Tibial nerve (tissue), 4 donors: ENCODE measurements around the gene LENEP. TPM values are rescaled to one million over a fixed set of nuclear protein-coding genes. Genes with fewer than 3 reads are reported as not detected.

Experiments used
- DNase-seq, 2 donors: peaks; one replicate each; pipeline ENCODE4 v3.0.0-alpha.2; 2019; ENCODE audit warnings: low spot score in 2 of 2
- H3K27ac ChIP-seq, 4 donors: fragments of 200-600 bp; sonication (generic) in 3 of 4; one replicate each; pipeline ENCODE4 v1.5.1; 2017 to 2019; ENCODE audit warnings: mild to moderate bottlenecking in 1 of 4
- H3K27me3 ChIP-seq, 2 donors: fragments of 200-600 bp; sonication (generic) in 1 of 2; one replicate each; pipeline versions ENCODE4 v1.5.1 to v1.6.0; 2017 to 2019
- H3K36me3 ChIP-seq, 3 donors: fragments of 200-600 bp; sonication (generic); one replicate each; pipeline ENCODE4 v1.5.1; 2018 to 2019
- H3K4me1 ChIP-seq, 4 donors: fragments of 200-600 bp; sonication (generic) in 3 of 4; one replicate each; pipeline ENCODE4 v1.5.1; 2017 to 2019
- H3K4me3 ChIP-seq, 4 donors: fragments of 200-600 bp; sonication (generic) in 3 of 4; one replicate each; pipeline ENCODE4 v1.5.1; 2017 to 2019; ENCODE audit warnings: mild to moderate bottlenecking in 1 of 4, moderate library complexity in 1 of 4
- H3K9me3 ChIP-seq, 4 donors: fragments of 200-600 bp; sonication (generic) in 3 of 4; one replicate each; pipeline ENCODE4 v1.5.1; 2017 to 2019
- EP300 ChIP-seq, 2 donors: sonication (generic); formaldehyde crosslinking; IDR thresholded peaks; one replicate each; pipeline ENCODE4 v1.6.1; 2017; ENCODE audit warnings: antibody characterized with exemption in 2 of 2, mild to moderate bottlenecking in 1 of 2
- POLR2A ChIP-seq, 2 donors: fragments of 450-650 bp; IDR thresholded peaks; one replicate each; pipeline ENCODE4 v1.6.1; 2017; ENCODE audit warnings: antibody characterized with exemption in 2 of 2, mild to moderate bottlenecking in 2 of 2, moderate library complexity in 2 of 2
- WGBS, 2 donors: methylation state at CpG; one replicate each; pipeline ENCODE4 v1.1.5; 2018; 5-methylcytosine and 5-hydroxymethylcytosine counted together
- total RNA-seq, 4 donors: library from RNA; depleted of rRNA; stranded (reverse); fragments of >200 nt; gene quantifications; one replicate each; pipeline ENCODE4 v1.1.0, GENCODE V29; 2016
- TF ChIP-seq, protein P1 (sequence below), 5 experiments: fragments of 200-600 bp in 3 of 5; fragments of 450-650 bp in 2 of 5; sonication (generic) in 3 of 5; IDR thresholded peaks; one replicate each; pipeline ENCODE4 v1.5.1; 2016 to 2019; ENCODE audit warnings: antibody characterized with exemption in 5 of 5, mild to moderate bottlenecking in 3 of 5, moderate library complexity in 2 of 5

The LENEP gene
- total RNA-seq, 4 donors from 2014 or later, result 1.5 TPM; not detected in 3

DNA sequence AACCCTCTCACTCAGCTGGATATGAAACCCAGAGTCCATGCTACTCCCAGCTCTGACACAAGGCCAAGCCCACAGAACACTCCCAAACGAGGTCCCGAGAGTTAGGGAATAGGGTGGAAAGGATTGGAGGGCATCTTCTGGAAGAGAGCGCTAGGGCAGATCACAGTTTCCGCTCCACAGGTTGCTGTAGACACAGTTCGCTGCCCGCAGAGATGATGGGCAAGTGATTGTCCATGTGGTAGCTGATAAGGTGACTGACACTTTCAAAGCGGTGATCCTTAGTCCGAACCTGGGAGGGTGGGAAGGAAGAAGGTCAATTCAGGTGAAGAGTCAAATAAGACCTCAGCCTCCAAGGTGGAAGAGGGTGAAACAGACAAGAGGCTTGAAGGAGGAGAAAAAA lies 29.7 kb upstream of the LENEP start:
- Histone ChIP-seq H3K36me3 (peaks cover 0 to 73% (median 21%) of the 10 kb centered on the region in 3 donors), H3K4me3 (no peak overlapping the region), H3K4me1 (peaks cover 0 to 57% (median 19%) of the 10 kb centered on the region in 4 donors), H3K27ac (no peak overlapping the region), H3K27me3 (no peaks in the 10 kb centered on the region), H3K9me3 (no peaks in the 10 kb centered on the region)
- WGBS, 2 donors, result 77 to 80% methylated on average over 8 of the region's 8 CpGs
- no peak for DNase-seq
- TF ChIP-seq EP300 (IDR thresholded peaks at IDR 0.05) (no peak), POLR2A (IDR thresholded peaks at IDR 0.05) (no peak)
- TF ChIP-seq, protein P1, sequence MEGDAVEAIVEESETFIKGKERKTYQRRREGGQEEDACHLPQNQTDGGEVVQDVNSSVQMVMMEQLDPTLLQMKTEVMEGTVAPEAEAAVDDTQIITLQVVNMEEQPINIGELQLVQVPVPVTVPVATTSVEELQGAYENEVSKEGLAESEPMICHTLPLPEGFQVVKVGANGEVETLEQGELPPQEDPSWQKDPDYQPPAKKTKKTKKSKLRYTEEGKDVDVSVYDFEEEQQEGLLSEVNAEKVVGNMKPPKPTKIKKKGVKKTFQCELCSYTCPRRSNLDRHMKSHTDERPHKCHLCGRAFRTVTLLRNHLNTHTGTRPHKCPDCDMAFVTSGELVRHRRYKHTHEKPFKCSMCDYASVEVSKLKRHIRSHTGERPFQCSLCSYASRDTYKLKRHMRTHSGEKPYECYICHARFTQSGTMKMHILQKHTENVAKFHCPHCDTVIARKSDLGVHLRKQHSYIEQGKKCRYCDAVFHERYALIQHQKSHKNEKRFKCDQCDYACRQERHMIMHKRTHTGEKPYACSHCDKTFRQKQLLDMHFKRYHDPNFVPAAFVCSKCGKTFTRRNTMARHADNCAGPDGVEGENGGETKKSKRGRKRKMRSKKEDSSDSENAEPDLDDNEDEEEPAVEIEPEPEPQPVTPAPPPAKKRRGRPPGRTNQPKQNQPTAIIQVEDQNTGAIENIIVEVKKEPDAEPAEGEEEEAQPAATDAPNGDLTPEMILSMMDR (IDR thresholded peaks at IDR 0.05), result no peak

DNA sequence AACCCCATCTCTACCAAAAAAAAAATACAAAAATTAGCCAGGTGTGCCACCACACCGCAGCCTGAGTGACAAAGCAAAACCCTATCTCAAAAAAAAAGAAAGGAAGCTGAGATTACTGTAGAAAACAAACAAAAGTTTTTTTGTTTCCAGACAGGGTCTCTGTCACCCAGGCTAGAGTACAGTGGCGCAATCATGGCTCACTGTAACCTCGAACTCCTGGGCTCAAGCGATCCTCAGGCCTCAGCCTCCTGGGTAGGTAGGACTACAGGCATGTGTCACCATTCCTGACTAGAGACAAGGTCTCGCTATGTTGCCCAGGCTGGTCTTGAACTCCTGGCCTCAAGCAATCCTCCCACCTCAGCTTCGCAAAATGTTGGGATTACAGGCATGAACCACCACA lies 29.0 kb upstream of the LENEP start:
- Histone ChIP-seq H3K9me3 (no peaks in the 10 kb centered on the region), H3K27ac (no peak overlapping the region), H3K27me3 (no peaks in the 10 kb centered on the region), H3K4me3 (no peak overlapping the region), H3K4me1 (peaks cover 0 to 63% (median 23%) of the 10 kb centered on the region in 4 donors), H3K36me3 (peaks cover 0 to 73% (median 21%) of the 10 kb centered on the region in 3 donors)
- no peak for DNase-seq
- 81% methylated on average over 6 of the region's 6 CpGs for WGBS, 2 donors
- TF ChIP-seq, protein P1 (IDR thresholded peaks at IDR 0.05), result no peak
- TF ChIP-seq POLR2A (IDR thresholded peaks at IDR 0.05) (no peak), EP300 (IDR thresholded peaks at IDR 0.05) (no peak)

DNA sequence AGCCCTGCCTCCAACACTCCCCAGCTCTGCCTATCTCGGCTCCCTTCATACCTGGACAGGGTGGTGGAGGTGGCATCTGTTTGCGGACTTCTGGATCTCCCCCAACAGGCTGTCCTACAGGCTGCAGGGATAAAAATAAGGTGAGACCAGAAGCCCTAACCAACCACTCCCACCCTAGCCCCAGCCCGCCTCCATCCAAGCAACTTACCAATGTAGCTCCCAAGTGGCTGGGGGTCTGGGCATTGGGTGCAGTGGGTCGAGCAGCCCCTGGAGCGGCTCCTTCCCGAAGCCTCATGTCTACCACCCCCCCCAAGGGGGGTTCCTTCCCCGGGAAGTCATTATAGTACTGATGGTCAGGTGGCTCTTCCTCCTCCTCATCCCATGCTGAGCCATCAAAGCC lies 27.3 kb upstream of the LENEP start:
- no peak for DNase-seq
- peak overlapping the region in 1 of 4 donors; percentile 10 for H3K27ac ChIP-seq
- 81% methylated on average over 7 of the region's 7 CpGs for WGBS, 2 donors
- peaks cover 0 to 66% (median 21%) of the 10 kb centered on the region in 3 donors for H3K36me3 ChIP-seq
- no peaks in the 10 kb centered on the region for H3K9me3 ChIP-seq
- no peak overlapping the region for H3K4me3 ChIP-seq
- no peaks in the 10 kb centered on the region for H3K27me3 ChIP-seq
- TF ChIP-seq EP300 (IDR thresholded peaks at IDR 0.05) (no peak), POLR2A (IDR thresholded peaks at IDR 0.05) (no peak)
- TF ChIP-seq, protein P1 (IDR thresholded peaks at IDR 0.05), result no peak
- H3K4me1 ChIP-seq, result peaks cover 0 to 66% (median 32%) of the 10 kb centered on the region in 4 donors

DNA sequence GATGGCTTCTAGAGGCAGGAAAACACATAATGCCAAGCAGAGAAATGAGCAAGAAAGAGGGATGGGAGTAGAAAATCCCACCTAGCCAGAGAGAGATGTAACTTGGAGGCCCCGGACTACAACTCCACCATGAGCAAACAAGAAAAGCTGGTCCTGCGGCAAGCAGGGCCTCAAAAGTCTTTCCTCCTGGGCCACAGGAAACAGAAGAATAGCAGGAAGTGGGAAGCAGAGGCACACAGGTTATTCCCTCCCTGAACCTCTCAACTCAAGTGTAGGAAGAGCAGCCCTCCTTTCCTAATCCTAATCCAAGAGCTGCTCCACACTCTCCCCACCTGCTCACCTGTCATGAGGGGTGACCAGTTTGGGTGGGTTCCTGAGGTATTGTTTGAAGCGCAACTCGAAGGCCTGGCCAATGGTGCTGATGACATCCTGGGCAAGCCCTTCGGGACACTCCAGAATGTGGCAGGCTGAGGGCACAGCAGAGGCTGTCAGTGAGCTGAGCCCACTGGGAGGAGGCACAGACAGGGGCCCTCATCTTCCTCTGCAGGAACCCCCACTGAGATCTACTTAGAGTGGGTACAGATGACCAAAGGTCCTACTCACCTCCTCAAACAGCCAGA lies 25.9 kb upstream of the LENEP start:
- Histone ChIP-seq H3K9me3 (no peaks in the 10 kb centered on the region), H3K27me3 (no peaks in the 10 kb centered on the region), H3K27ac (peak overlapping the region in 2 of 4 donors; percentile 24 to 100), H3K4me1 (peaks cover 0 to 75% (median 42%) of the 10 kb centered on the region in 4 donors), H3K36me3 (peaks cover 0 to 66% (median 21%) of the 10 kb centered on the region in 3 donors), H3K4me3 (no peak overlapping the region)
- WGBS, 2 donors, result 81 to 85% methylated on average over 5 of the region's 5 CpGs
- no peak for TF ChIP-seq POLR2A (IDR thresholded peaks at IDR 0.05)
- TF ChIP-seq, protein P1 (IDR thresholded peaks at IDR 0.05), result no peak
- no peak for TF ChIP-seq EP300 (IDR thresholded peaks at IDR 0.05)
- no peak for DNase-seq

DNA sequence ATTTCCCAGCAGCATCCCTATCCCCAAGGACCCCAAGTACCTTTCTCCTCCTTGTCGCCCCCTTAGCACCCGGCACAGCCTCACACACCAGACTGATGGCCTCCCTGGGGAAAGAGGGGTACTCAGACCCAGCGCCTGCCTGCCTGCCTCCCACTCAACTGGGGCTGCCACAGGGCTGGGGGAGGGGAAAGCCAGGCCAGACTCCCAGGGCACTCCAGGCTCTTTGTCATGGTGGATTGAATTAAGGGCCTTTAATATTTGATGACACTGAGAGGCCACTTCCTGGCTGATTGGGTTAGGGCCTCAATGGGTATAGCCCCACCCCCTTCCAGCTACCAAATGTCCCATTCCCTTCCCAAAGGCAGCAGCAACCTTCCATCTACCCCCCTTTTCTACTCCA lies 24.7 kb upstream of the LENEP start:
- Histone ChIP-seq H3K27me3 (no peaks in the 10 kb centered on the region), H3K9me3 (no peaks in the 10 kb centered on the region), H3K4me1 (peaks cover 0 to 74% (median 44%) of the 10 kb centered on the region in 4 donors), H3K4me3 (peak overlapping the region in 1 of 4 donors; percentile 51), H3K36me3 (peaks cover 0 to 57% (median 21%) of the 10 kb centered on the region in 3 donors), H3K27ac (peak overlapping the region in 3 of 4 donors; percentile 96 to 100 (median 99))
- 62 to 65% methylated on average over 3 of the region's 3 CpGs for WGBS, 2 donors
- no peak for DNase-seq
- no peak for TF ChIP-seq EP300 (IDR thresholded peaks at IDR 0.05)
- no peak for TF ChIP-seq POLR2A (IDR thresholded peaks at IDR 0.05)
